Smooth muscle cell (in vitro differentiated cells): Measurements from ENCODE around the gene PDZD7. TPM values are rescaled to one million over a fixed set of nuclear protein-coding genes. Genes with fewer than 3 reads are reported as not detected.
A peak's percentile ranks its signal among the peaks of the same experiment; 100 is the strongest.

ENCODE experiments used
- DNase-seq: peaks from one replicate; lab custom pipeline; 2025; ENCODE audit not compliant: unreplicated experiment; lab: John Stamatoyannopoulos, UW
- H2AFZ ChIP-seq: fragments of 200-600 bp; sonication (generic); 2 replicates; pipeline ENCODE4 v1.6.0; 2016; ENCODE audit warnings: antibody characterized with exemption, low read depth, mild to moderate bottlenecking
- H3F3A ChIP-seq: fragments of 200-600 bp; sonication (generic); 2 replicates; pipeline ENCODE4 v1.6.0; 2017; ENCODE audit warnings: antibody characterized with exemption, low read depth
- H3K27ac ChIP-seq: fragments of 200-600 bp; sonication (generic); 2 replicates; pipeline ENCODE4 v1.5.1; 2016; ENCODE audit warnings: low read depth, mild to moderate bottlenecking
- H3K27me3 ChIP-seq: fragments of 200-600 bp; sonication (generic); 2 replicates; pipeline ENCODE4 v1.6.1; 2016; ENCODE audit warnings: low read depth, mild to moderate bottlenecking
- H3K36me3 ChIP-seq: fragments of 200-600 bp; sonication (generic); 2 replicates; pipeline ENCODE4 v1.5.1; 2016; ENCODE audit warnings: low read depth
- H3K4me1 ChIP-seq: fragments of 200-600 bp; sonication (generic); 2 replicates; pipeline ENCODE4 v1.5.1; 2016; ENCODE audit warnings: low read depth
- H3K4me2 ChIP-seq: fragments of 200-600 bp; sonication (generic); 2 replicates; pipeline ENCODE4 v1.6.0; 2016; ENCODE audit warnings: mild to moderate bottlenecking
- H3K4me3 ChIP-seq: fragments of 200-600 bp; sonication (generic); 2 replicates; pipeline ENCODE4 v1.5.1; 2016; ENCODE audit warnings: mild to moderate bottlenecking
- H3K79me2 ChIP-seq: fragments of 200-600 bp; sonication (generic); 2 replicates; pipeline ENCODE4 v1.6.0; 2016; ENCODE audit warnings: low read depth, mild to moderate bottlenecking
- H3K9ac ChIP-seq: fragments of 200-600 bp; sonication (generic); 2 replicates; pipeline ENCODE4 v1.6.0; 2016; ENCODE audit warnings: low read depth
- H3K9me3 ChIP-seq: fragments of 200-600 bp; sonication (generic); replicated peaks from 2 replicates; pipeline ENCODE4 v1.5.1; 2016; ENCODE audit warnings: low read depth
- H4K20me1 ChIP-seq: fragments of 200-600 bp; sonication (generic); 2 replicates; pipeline ENCODE4 v1.6.0; 2016; ENCODE audit warnings: low read depth
- CTCF ChIP-seq: fragments of 200-600 bp; sonication (generic); IDR thresholded peaks from 2 replicates; pipeline ENCODE4 v1.5.1; 2017; ENCODE audit warnings: borderline replicate concordance, mild to moderate bottlenecking, antibody characterized with exemption; ENCODE audit not compliant: insufficient read depth, poor library complexity, severe bottlenecking
- WGBS: methylation state at CpG from one replicate; pipeline ENCODE4 v1.1.7; 2016; ENCODE audit warnings: low lambda C conversion rate; 5-methylcytosine and 5-hydroxymethylcytosine counted together
- polyA plus RNA-seq: library from polyadenylated mRNA; unstranded; fragments of >200 nt; fragmentation: Nextera tagmentation; extraction: Ambion mirVana; gene quantifications from 2 replicates; pipeline ENCODE4 v1.2.1, GENCODE V29; 2016
- total RNA-seq: library from RNA; depleted of rRNA; stranded (reverse); fragments of >200 nt; gene quantifications from 2 replicates; pipeline ENCODE4 v1.2.3, GENCODE V29; 2014

PDZD7 gene
- total and polyA plus RNA-seq, 2 experiments from 2014 or later, result 0.93 to 2.0 TPM

GRCh38 chr10:100972904-100973535 is 57.9 kb downstream of the PDZD7 start:
- TF ChIP-seq CTCF, result no peak
- Histone ChIP-seq H3K79me2 (no peaks in the 10 kb centered on the region), H3K4me2 (no peak overlapping the region), H4K20me1 (no peaks in the 10 kb centered on the region), H3K4me1 (no peaks in the 10 kb centered on the region), H3K9ac (no peak overlapping the region), H3K36me3 (no peaks in the 10 kb centered on the region), H2AFZ (no peak overlapping the region), H3K27me3 (no peaks in the 10 kb centered on the region), H3K9me3 (no peaks in the 10 kb centered on the region), H3K4me3 (no peak overlapping the region), H3F3A (peaks cover 6% of the 10 kb centered on the region), H3K27ac (no peak overlapping the region)
- no peak for DNase-seq
- 95% methylated on average over 6 of the region's 6 CpGs for WGBS

GRCh38 chr10:100972115-100972903 is 58.6 kb downstream of the PDZD7 start:
- DNase-seq, result no peak
- Histone ChIP-seq H3K9ac (no peak overlapping the region), H4K20me1 (no peaks in the 10 kb centered on the region), H3K4me1 (no peaks in the 10 kb centered on the region), H2AFZ (no peak overlapping the region), H3F3A (peaks cover 6% of the 10 kb centered on the region), H3K4me2 (no peak overlapping the region), H3K36me3 (no peaks in the 10 kb centered on the region), H3K9me3 (no peaks in the 10 kb centered on the region), H3K4me3 (no peak overlapping the region), H3K27ac (no peak overlapping the region), H3K79me2 (no peaks in the 10 kb centered on the region), H3K27me3 (no peaks in the 10 kb centered on the region)
- no peak for TF ChIP-seq CTCF
- WGBS, result 77% methylated on average over 13 of the region's 13 CpGs

- TF ChIP-seq CTCF, result no peak
- whole genome bisulfite sequencing, result 87% methylated on average over 4 of the region's 4 CpGs
- H4K20me1 ChIP-seq, result no peaks in the 10 kb centered on the region
- no peak for DNase-seq
- no peak overlapping the region for H2AFZ ChIP-seq
- no peaks in the 10 kb centered on the region for H3K79me2 ChIP-seq
- no peak overlapping the region for H3K27ac ChIP-seq
- no peaks in the 10 kb centered on the region for H3K36me3 ChIP-seq
- peak overlapping the region; percentile 10 for H3K4me3 ChIP-seq
- no peaks in the 10 kb centered on the region for H3K4me1 ChIP-seq
- H3K27me3 ChIP-seq, result no peaks in the 10 kb centered on the region
- peaks cover 6% of the 10 kb centered on the region for H3F3A ChIP-seq
- no peak overlapping the region for H3K9ac ChIP-seq
- H3K9me3 ChIP-seq, result no peaks in the 10 kb centered on the region
- no peak overlapping the region for H3K4me2 ChIP-seq
Observed at GRCh38 chr10:100970914-100971811, 59.8 kb downstream of the PDZD7 start.
